Nephron (organoid): ENCODE results near the gene ZNF454.

ENCODE experiments used
- H3K27ac Mint-ChIP-seq, 3 experiments: 2 replicates each; pipeline ENCODE4 v1.8.0; 2020; ENCODE audit warnings: mixed read lengths in 3 of 3, mild to moderate bottlenecking in 2 of 3, moderate library complexity in 1 of 3
- H3K27me3 Mint-ChIP-seq: 2 replicates; pipeline ENCODE4 v1.8.0; 2021; ENCODE audit warnings: low read depth, mild to moderate bottlenecking, moderate library complexity, mixed read lengths
- H3K36me3 Mint-ChIP-seq: 2 replicates; pipeline ENCODE4 v1.8.0; 2020; ENCODE audit warnings: low read depth, mixed read lengths
- H3K4me1 Mint-ChIP-seq: 2 replicates; pipeline ENCODE4 v1.8.0; 2020; ENCODE audit warnings: mixed read lengths
- H3K4me3 Mint-ChIP-seq, 3 experiments: 2 replicates each; pipeline ENCODE4 v1.8.0; 2020; ENCODE audit warnings: mild to moderate bottlenecking in 3 of 3, mixed read lengths in 3 of 3, moderate library complexity in 2 of 3
- H3K9me3 Mint-ChIP-seq: 2 replicates; pipeline ENCODE4 v1.8.0; 2020; ENCODE audit warnings: mixed read lengths
- CTCF ChIP-seq, 3 experiments: fragments of 200-600 bp; sonication (generic); IDR thresholded peaks; one replicate each; pipeline ENCODE4 v1.5.0; 2021; ENCODE audit warnings: antibody characterized with exemption in 3 of 3; ENCODE audit not compliant: unreplicated experiment in 3 of 3

ZNF454 gene

GRCh38 chr5:178941361-178941760 is 363 bp downstream of the ZNF454 start:
- peak overlapping the region; percentile 81 to 89 (median 87) for H3K4me3 Mint-ChIP-seq
- H3K36me3 Mint-ChIP-seq: peaks cover 42% of the 10 kb centered on the region
- H3K27ac Mint-ChIP-seq: no peak overlapping the region
- TF ChIP-seq CTCF (IDR thresholded peaks at IDR 0.05; ENCODE audit: unreplicated experiment in 3 of 3): no peak
- H3K27me3 Mint-ChIP-seq: no peaks in the 10 kb centered on the region
- no peaks in the 10 kb centered on the region for H3K4me1 Mint-ChIP-seq
- H3K9me3 Mint-ChIP-seq: peaks cover 81% of the 10 kb centered on the region

GRCh38 chr5:178965465-178966055 is 24.6 kb downstream of the ZNF454 start:
- Mint-ChIP-seq H3K4me1 (no peaks in the 10 kb centered on the region), H3K4me3 (no peak overlapping the region), H3K27me3 (peaks cover 7% of the 10 kb centered on the region), H3K36me3 (peaks cover 55% of the 10 kb centered on the region), H3K27ac (no peak overlapping the region), H3K9me3 (peaks cover 81% of the 10 kb centered on the region)
- TF ChIP-seq CTCF (IDR thresholded peaks at IDR 0.05; ENCODE audit: unreplicated experiment in 3 of 3): no peak

GRCh38 chr5:178981381-178981780 is 40.4 kb downstream of the ZNF454 start:
- H3K36me3 Mint-ChIP-seq: peaks cover 5% of the 10 kb centered on the region
- no peaks in the 10 kb centered on the region for H3K4me1 Mint-ChIP-seq
- no peak overlapping the region for H3K27ac Mint-ChIP-seq
- H3K4me3 Mint-ChIP-seq: no peak overlapping the region
- peaks cover 5% of the 10 kb centered on the region for H3K27me3 Mint-ChIP-seq
- no peak for TF ChIP-seq CTCF (IDR thresholded peaks at IDR 0.05; ENCODE audit: unreplicated experiment in 3 of 3)
- H3K9me3 Mint-ChIP-seq: peaks cover 63% of the 10 kb centered on the region

GRCh38 chr5:178982941-178983340 is 41.9 kb downstream of the ZNF454 start:
- Mint-ChIP-seq H3K36me3 (peaks cover under 1% of the 10 kb centered on the region), H3K4me1 (no peaks in the 10 kb centered on the region), H3K4me3 (no peak overlapping the region), H3K27me3 (peaks cover 5% of the 10 kb centered on the region), H3K27ac (no peak overlapping the region), H3K9me3 (peaks cover 63% of the 10 kb centered on the region)
- TF ChIP-seq CTCF (IDR thresholded peaks at IDR 0.05; ENCODE audit: unreplicated experiment in 3 of 3): no peak

- Mint-ChIP-seq H3K4me1 (no peaks in the 10 kb centered on the region), H3K27ac (no peak overlapping the region), H3K36me3 (peaks cover 4% of the 10 kb centered on the region), H3K9me3 (peaks cover 62% of the 10 kb centered on the region), H3K4me3 (no peak overlapping the region), H3K27me3 (peaks cover 5% of the 10 kb centered on the region)
- TF ChIP-seq CTCF (IDR thresholded peaks at IDR 0.05; ENCODE audit: unreplicated experiment in 3 of 3): no peak
Measured at GRCh38 chr5:178983728-178984127, 42.7 kb downstream of the ZNF454 start.
